Suprapubic skin (tissue), 4 donors: Measurements from ENCODE around the gene PWWP2A.

Experiments
- CTCF ChIP-seq, 2 donors: fragments of 200-600 bp in 1 of 2; fragments of 450-650 bp in 1 of 2; sonication (generic) in 1 of 2; IDR thresholded peaks; one replicate each; pipeline ENCODE4 v1.5.1; 2016 to 2019; ENCODE audit warnings: antibody characterized with exemption in 2 of 2, mild to moderate bottlenecking in 1 of 2, moderate library complexity in 1 of 2
- EP300 ChIP-seq: sonication (generic); formaldehyde crosslinking; IDR thresholded peaks from one replicate; pipeline ENCODE4 v1.6.1; 2017; ENCODE audit warnings: antibody characterized with exemption
- POLR2A ChIP-seq, 2 donors: fragments of 450-650 bp; IDR thresholded peaks; one replicate each; pipeline ENCODE4 v1.6.1; 2017; ENCODE audit warnings: antibody characterized with exemption in 2 of 2, mild to moderate bottlenecking in 2 of 2, moderate library complexity in 2 of 2
- POLR2AphosphoS5 ChIP-seq, 3 donors: sonication (generic); formaldehyde crosslinking; IDR thresholded peaks; one replicate each; pipeline ENCODE4 v1.6.1; 2017; ENCODE audit warnings: antibody characterized with exemption in 3 of 3

GRCh38 chr5:160064417-160064810 lies 54.8 kb downstream of the PWWP2A start:
- TF ChIP-seq CTCF (IDR thresholded peaks at IDR 0.05): no peak
- no peak for TF ChIP-seq POLR2A (IDR thresholded peaks at IDR 0.05)
- TF ChIP-seq POLR2AphosphoS5 (IDR thresholded peaks at IDR 0.05): no peak
- no peak for TF ChIP-seq EP300
